ENCODE measurements around the gene PMP22. TPM values are rescaled to one million over a fixed set of nuclear protein-coding genes. Genes with fewer than 3 reads are reported as not detected.
A peak's percentile ranks its signal among the peaks of the same experiment; 100 is the strongest.

The PMP22 gene
- total RNA-seq, 2 experiments from 2014 or later = 0.20 TPM; not detected in 1

GRCh38 chr17:15262291-15263205 lies 2.6 kb downstream of the PMP22 start:
- H3K27me3 Mint-ChIP-seq = peaks cover 71% of the 10 kb centered on the region
- peaks cover 13% of the 10 kb centered on the region for H3K4me1 Mint-ChIP-seq (ENCODE audit: low read depth)
- POLR2A ChIA-PET = interaction anchor here (1.1 kb wide), 1 partner anchor 14 kb away, joined by 3 read pairs; no protein-coding TSS in a partner anchor
- H3K4me3 Mint-ChIP-seq = no peak overlapping the region
- H3K27ac Mint-ChIP-seq = no peak overlapping the region
- peaks cover 1% of the 10 kb centered on the region for H3K36me3 Mint-ChIP-seq (ENCODE audit: low read depth)
- TF ChIP-seq, protein P1, sequence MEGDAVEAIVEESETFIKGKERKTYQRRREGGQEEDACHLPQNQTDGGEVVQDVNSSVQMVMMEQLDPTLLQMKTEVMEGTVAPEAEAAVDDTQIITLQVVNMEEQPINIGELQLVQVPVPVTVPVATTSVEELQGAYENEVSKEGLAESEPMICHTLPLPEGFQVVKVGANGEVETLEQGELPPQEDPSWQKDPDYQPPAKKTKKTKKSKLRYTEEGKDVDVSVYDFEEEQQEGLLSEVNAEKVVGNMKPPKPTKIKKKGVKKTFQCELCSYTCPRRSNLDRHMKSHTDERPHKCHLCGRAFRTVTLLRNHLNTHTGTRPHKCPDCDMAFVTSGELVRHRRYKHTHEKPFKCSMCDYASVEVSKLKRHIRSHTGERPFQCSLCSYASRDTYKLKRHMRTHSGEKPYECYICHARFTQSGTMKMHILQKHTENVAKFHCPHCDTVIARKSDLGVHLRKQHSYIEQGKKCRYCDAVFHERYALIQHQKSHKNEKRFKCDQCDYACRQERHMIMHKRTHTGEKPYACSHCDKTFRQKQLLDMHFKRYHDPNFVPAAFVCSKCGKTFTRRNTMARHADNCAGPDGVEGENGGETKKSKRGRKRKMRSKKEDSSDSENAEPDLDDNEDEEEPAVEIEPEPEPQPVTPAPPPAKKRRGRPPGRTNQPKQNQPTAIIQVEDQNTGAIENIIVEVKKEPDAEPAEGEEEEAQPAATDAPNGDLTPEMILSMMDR (IDR thresholded peaks at IDR 0.05) = no peak
- intact Hi-C loops (cut with micrococcal nuclease) = no loop called here
- CTCF ChIA-PET = interaction anchor here (5.1 kb wide), 1 partner anchor 240 kb away, joined by 34 read pairs; no protein-coding TSS in a partner anchor
- DNase-seq (peak; percentile 27), ATAC-seq (peak; percentile 29)
- no peaks in the 10 kb centered on the region for H3K9me3 Mint-ChIP-seq

GRCh38 chr17:15261802-15262290 lies 3.3 kb downstream of the PMP22 start:
- H3K4me1 Mint-ChIP-seq (ENCODE audit: low read depth) = peaks cover 20% of the 10 kb centered on the region
- CTCF ChIA-PET = interaction anchor here (5.1 kb wide), 1 partner anchor 241 kb away, joined by 34 read pairs; no protein-coding TSS in a partner anchor

DNA sequence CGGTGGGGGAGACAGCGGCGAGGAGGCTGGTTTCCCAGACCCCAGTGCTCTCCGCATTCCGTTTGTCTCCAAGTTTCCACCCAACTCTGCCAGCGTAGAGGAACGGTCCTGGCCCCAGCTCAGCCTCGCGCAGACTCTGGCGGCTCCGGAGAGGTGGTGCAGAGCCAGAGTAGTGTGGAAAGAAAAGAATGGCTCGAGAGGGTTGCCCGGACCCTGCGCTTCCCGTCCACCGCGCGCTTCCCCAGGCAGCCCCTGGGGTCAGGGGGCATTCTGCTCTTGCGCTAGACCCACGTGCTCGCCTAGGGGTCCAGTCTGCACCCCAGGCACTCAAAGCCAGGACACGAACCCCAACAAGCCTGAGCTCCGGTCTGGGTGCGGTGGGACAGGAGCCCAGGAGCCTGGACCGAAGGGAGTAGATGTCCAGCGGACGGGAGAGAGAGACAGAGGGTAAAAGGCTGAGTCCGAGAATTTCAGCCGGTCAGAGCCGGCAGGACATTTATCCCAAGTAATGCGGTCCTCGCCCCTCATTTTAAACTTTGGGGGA lies 3.8 kb downstream of the PMP22 start:
- DNase-seq (peak; percentile 14), ATAC-seq (peak; percentile 43)
- intact Hi-C loops (cut with micrococcal nuclease) = no loop called here
- H3K27ac Mint-ChIP-seq = no peak overlapping the region
- ChIA-PET CTCF (interaction anchor here (5.1 kb wide), 1 partner anchor 241 kb away, joined by 34 read pairs; no protein-coding TSS in a partner anchor), POLR2A (no interaction called here)
- H3K4me1 Mint-ChIP-seq (ENCODE audit: low read depth) = peaks cover 21% of the 10 kb centered on the region
- H3K9me3 Mint-ChIP-seq = no peaks in the 10 kb centered on the region
- TF ChIP-seq, protein P1 (IDR thresholded peaks at IDR 0.05) = no peak
- peaks cover 70% of the 10 kb centered on the region for H3K27me3 Mint-ChIP-seq
- peak overlapping the region; percentile 75 for H3K4me3 Mint-ChIP-seq
- peaks cover 1% of the 10 kb centered on the region for H3K36me3 Mint-ChIP-seq (ENCODE audit: low read depth)

More at GRCh38 chr17:15261802-15262290, 3.3 kb downstream of the PMP22 start:
- ATAC-seq (no peak), DNase-seq (no peak)
- TF ChIP-seq, protein P1 (IDR thresholded peaks at IDR 0.05) = no peak
- Mint-ChIP-seq H3K4me3 (no peak overlapping the region), H3K9me3 (no peaks in the 10 kb centered on the region), H3K27ac (no peak overlapping the region), H3K27me3 (peaks cover 70% of the 10 kb centered on the region), H3K36me3 (ENCODE audit: low read depth) (peaks cover 1% of the 10 kb centered on the region)
- POLR2A ChIA-PET = no interaction called here
- intact Hi-C loops (cut with micrococcal nuclease) = no loop called here

DNA sequence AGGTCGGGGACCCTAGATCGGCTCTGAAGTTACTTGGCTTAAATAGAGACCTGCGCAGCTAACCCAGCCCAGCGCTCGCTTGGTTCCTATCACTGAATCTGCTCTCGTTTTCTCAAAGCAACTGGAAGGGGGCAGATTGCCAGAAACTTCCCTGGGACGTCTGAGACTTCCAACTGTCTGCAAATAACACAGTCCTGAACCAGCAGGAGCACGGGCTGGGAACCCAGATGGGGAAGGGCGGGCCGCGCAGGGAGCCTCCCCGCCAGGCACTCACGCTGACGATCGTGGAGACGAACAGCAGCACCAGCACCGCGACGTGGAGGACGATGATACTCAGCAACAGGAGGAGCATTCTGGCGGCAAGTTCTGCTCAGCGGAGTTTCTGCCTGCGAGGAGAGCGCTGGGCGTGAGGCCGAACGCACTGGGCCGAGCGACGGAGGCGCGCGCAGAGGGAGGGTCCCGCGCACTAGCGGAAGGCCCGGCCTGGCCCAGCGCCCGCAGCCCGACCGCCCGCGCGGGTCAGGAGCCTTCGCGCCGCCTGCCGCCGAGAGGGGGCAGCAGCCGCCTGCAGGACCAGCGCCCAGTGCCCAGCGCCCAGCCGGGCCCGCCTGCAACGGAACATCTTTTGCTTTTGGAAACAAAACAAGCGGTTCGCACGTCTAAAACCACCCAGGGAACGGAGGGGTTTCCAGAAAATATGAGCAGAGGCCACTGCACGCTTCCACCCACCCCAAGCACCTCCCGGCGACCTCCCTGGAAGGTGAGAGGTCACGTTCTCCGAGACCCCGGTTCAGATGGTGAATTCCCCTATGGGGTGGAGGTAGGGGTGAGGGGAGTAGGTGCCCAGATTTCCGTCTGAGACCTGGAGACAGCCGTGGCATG lies 4.5 kb downstream of the PMP22 start:
- H3K4me1 Mint-ChIP-seq (ENCODE audit: low read depth) = peaks cover 21% of the 10 kb centered on the region
- peak overlapping the region; percentile 75 for H3K4me3 Mint-ChIP-seq
- peaks cover 70% of the 10 kb centered on the region for H3K27me3 Mint-ChIP-seq
- ChIA-PET POLR2A (no interaction called here), CTCF (interaction anchor here (0.9 to 5.1 kb wide), 3 partner anchors 24 to 242 kb away, joined by 3 to 76 read pairs (median 34); no protein-coding TSS in a partner anchor)
- no peaks in the 10 kb centered on the region for H3K9me3 Mint-ChIP-seq
- no peak overlapping the region for H3K27ac Mint-ChIP-seq
- intact Hi-C loops (cut with micrococcal nuclease) = no loop called here
- ATAC-seq (peak; percentile 79), DNase-seq (peak; percentile 72)
- H3K36me3 Mint-ChIP-seq (ENCODE audit: low read depth) = peaks cover 1% of the 10 kb centered on the region
- TF ChIP-seq, protein P1 (IDR thresholded peaks at IDR 0.05) = peak; percentile 79
